Activated CD8-positive, alpha-beta T cell treated with anti-CD3 and anti-CD28 coated beads for 36 hours (primary cell): ENCODE data around the gene LRIF1. TPM values are rescaled to one million over a fixed set of nuclear protein-coding genes. Genes with fewer than 3 reads are reported as not detected.
A peak's percentile ranks its signal among the peaks of the same experiment; 100 is the strongest.
"Not testable (repeated sequence)": the region's sequence is repeated elsewhere in the genome, so short reads cannot be mapped to it uniquely, and the experiment has no call there.

ENCODE experiments used
- ATAC-seq: fragments of 200-7000 bp; cut with Tn5 transposase; one replicate; pipeline ENCODE4 v1.10.0; 2021; ENCODE audit warnings: mild to moderate bottlenecking, moderate library complexity
- CTCF ChIA-PET: fragments of 350-600 bp; sonication (Branson Sonifier 250); formaldehyde crosslinking; loops from one replicate; lab custom pipeline; 2021; ENCODE audit warnings: antibody characterized with exemption; lab: Charles Lee
- POLR2A ChIA-PET: fragments of 350-600 bp; sonication (Branson Sonifier 250); formaldehyde crosslinking; loops from one replicate; lab custom pipeline; 2021; ENCODE audit warnings: antibody characterized with exemption; lab: Charles Lee
- DNase-seq: peaks from one replicate; pipeline ENCODE4 v3.0.0-alpha.2; 2020
- H3K27ac Mint-ChIP-seq: one replicate; pipeline ENCODE4 v1.8.0; 2021; ENCODE audit warnings: mild to moderate bottlenecking, mixed read lengths
- H3K27me3 Mint-ChIP-seq: one replicate; pipeline ENCODE4 v1.8.0; 2021; ENCODE audit warnings: mixed read lengths
- H3K36me3 Mint-ChIP-seq: one replicate; pipeline ENCODE4 v1.8.0; 2021; ENCODE audit warnings: low read depth, mixed read lengths
- H3K4me1 Mint-ChIP-seq: one replicate; pipeline ENCODE4 v1.8.0; 2021; ENCODE audit warnings: low read depth, mixed read lengths
- H3K4me3 Mint-ChIP-seq: one replicate; pipeline ENCODE4 v1.8.0; 2021; ENCODE audit warnings: mild to moderate bottlenecking, moderate library complexity, mixed read lengths
- H3K9me3 Mint-ChIP-seq: one replicate; pipeline ENCODE4 v1.8.0; 2021; ENCODE audit warnings: mixed read lengths
- CTCF ChIP-seq: fragments of 200-600 bp; IDR thresholded peaks from one replicate; pipeline ENCODE4 v1.8.0; 2022; ENCODE audit warnings: antibody characterized with exemption, mild to moderate bottlenecking
- intact Hi-C: fragments of 100-400 bp; cut with micrococcal nuclease; formaldehyde crosslinking; loops from one replicate; pipeline ENCODE4 v1.10.0; 2022
- total RNA-seq, 2 experiments: library from RNA; stranded (reverse); gene quantifications; one replicate each; pipeline ENCODE4 v1.2.3, GENCODE V29; 2021

The LRIF1 gene
- total RNA-seq: 10 to 100 TPM; 16.0 to 16.1 TPM

DNA sequence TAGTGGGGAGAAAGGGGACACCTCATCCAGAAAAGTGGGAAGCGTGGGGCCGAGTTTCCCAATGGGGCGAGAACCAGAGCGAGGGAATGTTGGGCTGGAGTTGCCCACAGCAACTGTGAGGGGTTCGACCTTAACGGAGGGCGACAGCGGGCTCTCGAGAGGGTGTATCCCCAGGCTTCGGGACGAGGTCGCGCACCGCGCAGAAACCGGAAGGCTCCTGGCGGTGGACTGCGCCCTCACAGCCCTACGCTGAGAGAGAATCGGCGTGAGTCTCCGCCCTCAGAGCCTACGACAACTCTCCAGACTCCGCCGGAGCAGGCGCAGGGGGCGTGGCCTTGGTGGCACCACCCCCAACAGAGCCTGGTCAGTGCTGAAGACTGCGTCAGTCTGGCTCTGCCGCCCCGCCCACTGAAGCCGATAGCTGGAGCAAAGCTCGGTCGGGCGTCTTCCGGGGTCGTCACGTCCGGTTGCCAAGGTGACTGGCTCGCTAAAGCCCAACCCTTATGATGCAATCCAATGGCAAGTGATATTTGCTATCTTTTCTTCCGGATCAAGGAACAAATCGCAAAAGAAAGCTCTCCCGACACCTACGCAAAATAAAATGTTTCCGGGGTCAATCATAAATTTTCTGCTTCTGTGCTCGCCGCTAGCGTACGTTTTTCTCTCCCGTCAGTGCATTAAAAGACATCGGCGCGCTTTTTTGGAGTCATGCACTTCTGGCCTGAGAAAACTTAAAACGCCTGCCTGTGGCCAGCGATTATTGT lies at the start of gene LRIF1:
Gene LRIF1 (minus strand): TSS at position 232 of the 764 bp plus-strand sequence. CDS start 234 bp downstream, outside the sequence.
- ChIA-PET POLR2A (interaction anchor here (0.6 to 1.8 kb wide), 9 partner anchors 20 to 177 kb away, joined by 3 to 12 read pairs (median 4); partner anchors contain the start of gene CD53), CTCF (interaction anchor here (0.7 to 2.2 kb wide), 9 partner anchors 11 to 370 kb away, joined by 3 to 11 read pairs (median 3); no protein-coding TSS in a partner anchor)
- DNase-seq (peak; percentile 100), ATAC-seq (peak; percentile 97)
- H3K9me3 Mint-ChIP-seq: peaks cover 34% of the 10 kb centered on the region
- peaks cover 7% of the 10 kb centered on the region for H3K27me3 Mint-ChIP-seq
- H3K4me1 Mint-ChIP-seq: peaks cover 37% of the 10 kb centered on the region
- intact Hi-C loops: loop anchor here (2.0 kb wide), 1 partner anchor 83 kb away; no protein-coding TSS in a partner anchor
- peak; percentile 64 for TF ChIP-seq CTCF
- H3K27ac Mint-ChIP-seq: peak within 1 kb of the TSS; percentile 97
- H3K4me3 Mint-ChIP-seq: peak within 1 kb of the TSS; percentile 84
- H3K36me3 Mint-ChIP-seq: peaks cover 52% of the 10 kb centered on the region

DNA sequence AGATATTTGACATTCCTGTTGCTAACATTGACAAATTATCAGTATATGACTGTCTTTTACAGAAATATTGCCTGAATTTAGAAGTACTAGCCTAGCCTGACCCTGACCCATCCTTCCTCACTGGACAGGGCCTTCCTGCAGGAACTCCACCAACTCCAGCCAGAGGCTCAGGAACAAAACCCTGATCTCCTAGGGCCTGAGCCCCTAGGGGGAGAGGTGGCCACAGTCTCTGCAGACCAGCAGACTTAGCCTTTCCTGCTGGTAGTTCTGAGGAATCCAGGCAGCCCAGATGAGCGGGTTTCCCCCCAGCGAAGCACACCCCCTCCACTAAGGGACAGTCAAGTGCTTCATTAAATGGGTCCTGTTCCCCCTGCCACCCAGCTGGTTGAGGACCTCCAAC lies 44.3 kb upstream of the LRIF1 start:
- intact Hi-C loops: no loop called here
- Mint-ChIP-seq H3K27ac (no peak overlapping the region), H3K4me3 (no peak overlapping the region), H3K36me3 (peaks cover 8% of the 10 kb centered on the region), H3K27me3 (peaks cover 33% of the 10 kb centered on the region), H3K4me1 (no peaks in the 10 kb centered on the region), H3K9me3 (peaks cover 11% of the 10 kb centered on the region)
- POLR2A ChIA-PET: no interaction called here
- TF ChIP-seq CTCF: no peak
- CTCF ChIA-PET: no interaction called here
- ATAC-seq (no peak), DNase-seq (no peak)

- intact Hi-C loops: no loop called here
- CTCF ChIA-PET: interaction anchor here (1.7 kb wide), 1 partner anchor 14 kb away, joined by 7 read pairs; no protein-coding TSS in a partner anchor
- POLR2A ChIA-PET: no interaction called here
- H3K9me3 Mint-ChIP-seq: peaks cover 11% of the 10 kb centered on the region
- TF ChIP-seq CTCF: no peak
- H3K4me3 Mint-ChIP-seq: no peak overlapping the region
- H3K4me1 Mint-ChIP-seq: no peaks in the 10 kb centered on the region
- H3K27ac Mint-ChIP-seq: no peak overlapping the region
- no peak for DNase-seq
- H3K36me3 Mint-ChIP-seq: peaks cover 8% of the 10 kb centered on the region
- peaks cover 38% of the 10 kb centered on the region for H3K27me3 Mint-ChIP-seq
- ATAC-seq: no peak
Measured at GRCh38 chr1:111006556-111006955, 42.8 kb upstream of the LRIF1 start.

DNA sequence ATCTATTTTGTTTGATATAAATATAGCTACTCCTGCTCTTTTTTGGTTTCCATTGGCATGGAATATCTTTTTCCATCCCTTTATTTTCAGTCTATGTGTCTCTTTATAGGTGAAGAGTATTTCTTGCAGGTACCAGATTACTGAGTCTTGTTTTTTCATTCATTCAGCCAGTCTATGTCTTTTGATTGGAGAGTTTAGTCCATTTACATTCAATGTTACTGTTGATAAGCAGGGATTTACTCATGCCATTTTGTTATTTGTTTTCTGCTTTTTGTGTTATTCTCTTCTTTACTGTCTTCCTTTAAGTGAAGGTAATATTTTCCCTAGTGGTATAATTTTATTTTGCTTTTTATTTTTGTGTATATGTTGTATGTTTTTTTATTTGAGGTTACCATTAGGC lies 35.9 kb upstream of the LRIF1 start:
- H3K36me3 Mint-ChIP-seq, H3K9me3 Mint-ChIP-seq, H3K4me1 Mint-ChIP-seq, ATAC-seq, H3K4me3 Mint-ChIP-seq, H3K27ac Mint-ChIP-seq, DNase-seq, intact Hi-C loops, POLR2A ChIA-PET: not testable (repeated sequence)
- H3K27me3 Mint-ChIP-seq: peaks cover 39% of the 10 kb centered on the region
- CTCF ChIA-PET: interaction anchor here (0.6 to 1.4 kb wide), 5 partner anchors 19 to 218 kb away, joined by 3 to 4 read pairs (median 3); no protein-coding TSS in a partner anchor

DNA sequence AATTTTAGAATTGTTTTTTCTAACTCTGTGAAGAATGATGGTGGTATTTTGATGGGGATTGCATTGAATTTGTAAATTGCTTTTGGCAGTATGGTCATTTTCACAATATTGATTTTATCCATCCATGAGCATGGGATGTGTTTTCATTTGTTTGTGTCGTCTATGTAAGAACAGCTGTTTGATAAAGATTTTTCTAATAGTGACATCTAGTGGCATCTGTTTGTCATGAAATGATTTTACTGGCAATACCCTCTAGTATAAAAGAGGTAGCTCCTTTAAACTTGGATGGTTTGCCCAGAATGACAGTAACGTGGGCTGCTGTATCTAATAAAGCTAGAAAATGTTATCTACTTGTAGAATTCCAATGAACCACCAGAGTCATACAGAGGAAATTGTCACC lies 28.6 kb upstream of the LRIF1 start:
- intact Hi-C loops: loop anchor here (5.0 kb wide), 1 partner anchor 210 kb away; no protein-coding TSS in a partner anchor
- H3K4me3 Mint-ChIP-seq, H3K36me3 Mint-ChIP-seq, DNase-seq, H3K9me3 Mint-ChIP-seq, H3K4me1 Mint-ChIP-seq, POLR2A ChIA-PET, H3K27me3 Mint-ChIP-seq, H3K27ac Mint-ChIP-seq: not testable (repeated sequence)
- TF ChIP-seq CTCF: peak; percentile 66
- peak; percentile 45 for ATAC-seq
- CTCF ChIA-PET: interaction anchor here (0.7 to 4.1 kb wide), 27 partner anchors 10 to 472 kb away, joined by 3 to 27 read pairs (median 4); no protein-coding TSS in a partner anchor

DNA sequence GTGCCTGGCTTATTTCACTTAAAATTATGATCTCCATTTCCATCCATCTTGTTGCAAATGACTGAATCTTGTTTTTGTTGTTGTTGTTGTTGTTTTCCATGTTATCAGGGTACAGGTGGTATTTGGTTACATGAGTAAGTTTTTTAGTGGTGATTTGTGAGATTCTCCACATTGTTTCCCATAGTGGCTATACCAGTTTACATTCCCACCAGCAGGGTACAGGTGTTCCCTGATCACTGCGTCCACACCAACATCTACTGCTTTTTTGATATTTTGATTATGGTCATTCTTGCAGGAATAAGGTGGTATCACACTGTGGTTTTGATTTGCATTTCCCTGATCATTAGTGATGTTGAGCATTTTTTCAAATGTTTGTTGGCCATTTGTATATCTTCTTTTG lies 27.6 kb upstream of the LRIF1 start:
- POLR2A ChIA-PET, H3K27me3 Mint-ChIP-seq, H3K4me1 Mint-ChIP-seq, ATAC-seq, H3K27ac Mint-ChIP-seq, DNase-seq, H3K4me3 Mint-ChIP-seq, H3K9me3 Mint-ChIP-seq, H3K36me3 Mint-ChIP-seq: not testable (repeated sequence)
- CTCF ChIA-PET: interaction anchor here (0.7 to 4.1 kb wide), 8 partner anchors 13 to 210 kb away, joined by 3 to 27 read pairs (median 9); no protein-coding TSS in a partner anchor
- intact Hi-C loops: loop anchor here (5.0 kb wide), 1 partner anchor 209 kb away; no protein-coding TSS in a partner anchor
